T-cell (primary cell): ENCODE measurements around the gene RBM33. TPM values are rescaled to one million over a fixed set of nuclear protein-coding genes. Genes with fewer than 3 reads are reported as not detected.

ENCODE experiments used
- ATAC-seq, 4 experiments: fragments of 200-7000 bp in 3 of 4; fragments of 150-1000 bp in 1 of 4; cut with Tn5 transposase; replicated peaks in 1 of 4; 1 replicate in 3 of 4; 2 replicates in 1 of 4; pipeline ENCODE4 v1.10.0; 2021; ENCODE audit warnings: moderate library complexity in 3 of 4, mild to moderate bottlenecking in 2 of 4, moderate number of reproducible peaks in 1 of 4
- CTCF ChIA-PET, 2 donors: fragments of 300-600 bp; sonication (Branson Sonifier 250); formaldehyde crosslinking; loops; one replicate each; lab custom pipeline; 2022; ENCODE audit warnings: antibody characterized with exemption in 2 of 2; lab: Charles Lee
- POLR2A ChIA-PET, 2 donors: fragments of 300-600 bp; sonication (Branson Sonifier 250); formaldehyde crosslinking; loops; one replicate each; lab custom pipeline; 2022; ENCODE audit warnings: antibody characterized with exemption in 2 of 2; lab: Charles Lee
- DNase-seq, 35 experiments: peaks; one replicate each; pipeline versions ENCODE4 v3.0.0 to v3.0.0-alpha.2; 2013 to 2023
- H3K27ac ChIP-seq: one replicate; pipeline ENCODE4 v1.5.1; 2013; ENCODE audit warnings: low read length
- H3K27me3 ChIP-seq, 2 experiments: replicated peaks in 1 of 2; 1 replicate in 1 of 2; 2 replicates in 1 of 2; pipeline versions ENCODE4 v1.6.1 to v1.7.0; 2013; ENCODE audit warnings: low read length in 1 of 2, mixed read lengths in 1 of 2; ENCODE audit not compliant: control insufficient read depth in 2 of 2, insufficient read depth in 2 of 2; ENCODE audit errors: extremely low read depth in 1 of 2
- H3K36me3 ChIP-seq, 2 donors: 1 replicate in 1 of 2; 2 replicates in 1 of 2; pipeline versions ENCODE4 v1.6.1 to v1.7.0; 2013; ENCODE audit warnings: low read length in 1 of 2; ENCODE audit not compliant: control insufficient read depth in 2 of 2, insufficient read depth in 1 of 2; ENCODE audit errors: extremely low read depth in 1 of 2
- H3K4me1 ChIP-seq, 2 experiments: 1 replicate in 1 of 2; 2 replicates in 1 of 2; pipeline versions ENCODE4 v1.6.1 to v1.7.0; 2013; ENCODE audit warnings: low read length in 2 of 2, mixed read lengths in 1 of 2; ENCODE audit not compliant: insufficient read depth in 2 of 2, control insufficient read depth in 1 of 2; ENCODE audit errors: extremely low read depth in 1 of 2
- H3K4me3 ChIP-seq, 2 donors: 1 replicate in 1 of 2; 2 replicates in 1 of 2; pipeline versions ENCODE4 v1.5.1 to v1.7.0; 2013; ENCODE audit warnings: mild to moderate bottlenecking in 2 of 2, low read length in 1 of 2, moderate library complexity in 1 of 2; ENCODE audit not compliant: control insufficient read depth in 1 of 2; ENCODE audit errors: extremely low read depth in 1 of 2
- H3K9me3 ChIP-seq: 2 replicates; pipeline ENCODE4 v1.7.0; 2013
- H3K27ac Mint-ChIP-seq, 2 donors: one replicate each; pipeline ENCODE4 v1.8.0; 2020 to 2021; ENCODE audit warnings: mild to moderate bottlenecking in 2 of 2, mixed read lengths in 2 of 2
- H3K27me3 Mint-ChIP-seq, 2 donors: one replicate each; pipeline ENCODE4 v1.8.0; 2021 to 2022; ENCODE audit warnings: mixed read lengths in 2 of 2
- H3K36me3 Mint-ChIP-seq: one replicate; pipeline ENCODE4 v1.8.0; 2021; ENCODE audit warnings: mixed read lengths
- H3K4me1 Mint-ChIP-seq, 3 donors: one replicate each; pipeline ENCODE4 v1.8.0; 2020 to 2022; ENCODE audit warnings: mixed read lengths in 3 of 3, mild to moderate bottlenecking in 1 of 3
- H3K4me3 Mint-ChIP-seq, 3 donors: one replicate each; pipeline ENCODE4 v1.8.0; 2020 to 2022; ENCODE audit warnings: mild to moderate bottlenecking in 3 of 3, mixed read lengths in 3 of 3, moderate library complexity in 3 of 3
- H3K9me3 Mint-ChIP-seq, 3 donors: one replicate each; pipeline ENCODE4 v1.8.0; 2020 to 2022; ENCODE audit warnings: mixed read lengths in 3 of 3
- WGBS: methylation state at CpG from one replicate; pipeline ENCODE4 v1.1.5; 2013; ENCODE audit warnings: missing lambda C conversion rate; ENCODE audit not compliant: insufficient coverage; 5-methylcytosine and 5-hydroxymethylcytosine counted together
- total RNA-seq, 35 experiments: library from RNA in 6 of 35; stranded (reverse) in 6 of 35; fragments of 120-200 nt in 1 of 35; gene quantifications; one replicate each; pipeline versions ENCODE4 v1.2.1 to v1.2.4 and lab custom pipeline; 2013 to 2026

The RBM33 gene
- total RNA-seq, 5 donors from 2014 or later (not counting 1 experiment from before 2014, with no cell fraction given) = 157 to 180 (median 170) TPM

DNA sequence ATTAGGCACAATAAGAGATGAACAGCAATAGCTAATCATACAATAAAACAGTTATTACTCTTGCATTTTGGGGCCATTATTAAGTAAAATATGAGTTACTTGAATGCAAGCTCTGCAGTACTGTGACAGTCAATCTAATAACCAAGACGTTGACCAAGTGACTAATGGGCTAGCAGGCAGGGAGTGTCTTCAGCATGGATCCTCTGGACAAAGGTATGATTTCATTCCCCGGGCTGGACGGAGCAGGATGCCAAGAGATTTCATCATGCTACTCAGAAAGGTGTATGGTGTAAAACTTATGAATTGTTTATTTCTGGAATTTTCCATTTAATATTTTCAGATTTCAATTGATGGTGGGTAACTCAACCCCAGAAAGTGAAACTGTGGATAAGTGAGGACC lies 86.9 kb downstream of the RBM33 start:
- CTCF ChIA-PET = interaction anchor here in 1 of 2 donors (1.2 kb wide), 1 partner anchor 9 kb away, joined by 3 read pairs; no protein-coding TSS in a partner anchor
- Mint-ChIP-seq H3K4me3 (no peak overlapping the region), H3K27me3 (no peaks in the 10 kb centered on the region), H3K36me3 (peaks cover 21% of the 10 kb centered on the region), H3K27ac (peak overlapping the region; percentile 47 to 50), H3K9me3 (no peaks in the 10 kb centered on the region), H3K4me1 (peaks cover 58 to 67% (median 65%) of the 10 kb centered on the region in 3 donors)
- POLR2A ChIA-PET = no interaction called here
- Histone ChIP-seq H3K27me3 (no peaks in the 10 kb centered on the region), H3K4me3 (no peak overlapping the region), H3K27ac (no peak overlapping the region), H3K36me3 (peaks cover 5 to 53% of the 10 kb centered on the region in 2 donors), H3K9me3 (no peaks in the 10 kb centered on the region), H3K4me1 (peaks cover 6 to 18% of the 10 kb centered on the region in 2 experiments)
- 100% methylated on average over 1 of the region's 3 CpGs for WGBS
- ATAC-seq (no peak), DNase-seq (no peak)

DNA sequence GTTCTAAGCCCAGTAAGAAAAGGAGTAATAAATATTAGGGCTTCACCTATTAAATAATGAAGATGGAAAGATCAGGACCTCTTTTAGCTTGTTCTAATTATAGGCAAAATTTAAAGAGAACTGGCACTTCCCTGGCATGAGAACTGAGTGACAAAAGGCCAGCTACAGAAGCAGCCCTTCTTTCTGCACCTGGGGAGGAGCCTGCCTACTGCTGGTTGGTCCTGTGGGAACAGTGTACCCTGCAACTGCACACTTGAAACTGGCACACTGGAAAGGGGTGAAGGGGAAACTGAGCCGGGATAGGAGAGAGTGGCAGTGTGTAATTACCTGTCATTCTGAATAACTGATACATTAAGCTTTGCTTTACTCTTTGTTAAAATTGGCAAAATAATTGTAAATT lies 87.4 kb downstream of the RBM33 start:
- Mint-ChIP-seq H3K27ac (peak overlapping the region; percentile 15 to 50), H3K9me3 (no peaks in the 10 kb centered on the region), H3K4me1 (peaks cover 58 to 67% (median 65%) of the 10 kb centered on the region in 3 donors), H3K4me3 (no peak overlapping the region), H3K36me3 (peaks cover 21% of the 10 kb centered on the region), H3K27me3 (no peaks in the 10 kb centered on the region)
- Histone ChIP-seq H3K4me1 (peaks cover 6 to 18% of the 10 kb centered on the region in 2 experiments), H3K4me3 (no peak overlapping the region), H3K9me3 (no peaks in the 10 kb centered on the region), H3K27me3 (no peaks in the 10 kb centered on the region), H3K36me3 (peaks cover 5 to 50% of the 10 kb centered on the region in 2 donors), H3K27ac (no peak overlapping the region)
- ATAC-seq (no peak), DNase-seq (no peak)
- POLR2A ChIA-PET = no interaction called here
- WGBS = no CpG with 5 or more reads among the region's 1 CpG
- CTCF ChIA-PET = interaction anchor here in 1 of 2 donors (1.2 kb wide), 1 partner anchor 9 kb away, joined by 3 read pairs; no protein-coding TSS in a partner anchor

- ChIA-PET POLR2A (no interaction called here), CTCF (no interaction called here)
- no peaks in the 10 kb centered on the region for H3K27me3 Mint-ChIP-seq
- H3K36me3 Mint-ChIP-seq = peaks cover 25% of the 10 kb centered on the region
- no peaks in the 10 kb centered on the region for H3K9me3 Mint-ChIP-seq
- peak overlapping the region; percentile 53 to 75 for H3K27ac Mint-ChIP-seq
- DNase-seq (no peak), ATAC-seq (no peak)
- peaks cover 58 to 68% (median 67%) of the 10 kb centered on the region in 3 donors for H3K4me1 Mint-ChIP-seq
- no peak overlapping the region for H3K4me3 Mint-ChIP-seq
- Histone ChIP-seq H3K36me3 (peaks cover 5 to 50% of the 10 kb centered on the region in 2 donors), H3K4me1 (peaks cover 6 to 18% of the 10 kb centered on the region in 2 experiments), H3K4me3 (no peak overlapping the region), H3K27ac (no peak overlapping the region), H3K27me3 (no peaks in the 10 kb centered on the region), H3K9me3 (no peaks in the 10 kb centered on the region)
- 83% methylated on average over 1 of the region's 6 CpGs for WGBS
Measured at GRCh38 chr7:155732286-155732685, 87.8 kb downstream of the RBM33 start.

GRCh38 chr7:155733582-155734444 lies 89.4 kb downstream of the RBM33 start:
- ChIA-PET CTCF (interaction anchor here in 1 of 2 donors (0.7 kb wide), 1 partner anchor 807 kb away, joined by 4 read pairs; no protein-coding TSS in a partner anchor), POLR2A (no interaction called here)
- H3K27me3 Mint-ChIP-seq = no peaks in the 10 kb centered on the region
- H3K4me1 ChIP-seq = peaks cover 6 to 24% of the 10 kb centered on the region in 2 experiments
- peaks cover 29% of the 10 kb centered on the region for H3K36me3 Mint-ChIP-seq
- H3K27ac Mint-ChIP-seq = peak overlapping the region; percentile 60 to 71
- WGBS = 85% methylated on average over 5 of the region's 14 CpGs
- no peaks in the 10 kb centered on the region for H3K9me3 Mint-ChIP-seq
- H3K4me3 ChIP-seq = no peak overlapping the region
- ATAC-seq = peak; percentile 27 to 82 (median 65)
- peak overlapping the region in 1 of 3 donors; percentile 15 for H3K4me3 Mint-ChIP-seq
- peaks cover 57 to 71% (median 70%) of the 10 kb centered on the region in 3 donors for H3K4me1 Mint-ChIP-seq
- no peaks in the 10 kb centered on the region for H3K27me3 ChIP-seq
- H3K9me3 ChIP-seq = no peaks in the 10 kb centered on the region
- no peak overlapping the region for H3K27ac ChIP-seq
- no peak for DNase-seq
- H3K36me3 ChIP-seq = peaks cover 5 to 50% of the 10 kb centered on the region in 2 donors

GRCh38 chr7:155734445-155734809 lies 90.0 kb downstream of the RBM33 start:
- WGBS = no CpG with 5 or more reads among the region's 3 CpGs
- Mint-ChIP-seq H3K4me3 (peak overlapping the region in 1 of 3 donors; percentile 15), H3K27ac (peak overlapping the region; percentile 41 to 60), H3K36me3 (peaks cover 33% of the 10 kb centered on the region), H3K27me3 (no peaks in the 10 kb centered on the region), H3K4me1 (peaks cover 63 to 77% (median 74%) of the 10 kb centered on the region in 3 donors), H3K9me3 (no peaks in the 10 kb centered on the region)
- Histone ChIP-seq H3K4me3 (no peak overlapping the region), H3K27me3 (no peaks in the 10 kb centered on the region), H3K4me1 (peaks cover 6 to 20% of the 10 kb centered on the region in 2 experiments), H3K27ac (no peak overlapping the region), H3K9me3 (no peaks in the 10 kb centered on the region), H3K36me3 (peaks cover 5 to 46% of the 10 kb centered on the region in 2 donors)
- ATAC-seq = no peak
- DNase-seq = no peak
- ChIA-PET CTCF (interaction anchor here (0.5 to 1.3 kb wide), 3 partner anchors 135 to 808 kb away, joined by 3 to 5 read pairs (median 4); no protein-coding TSS in a partner anchor), POLR2A (interaction anchor here in 1 of 2 donors (0.7 kb wide), 1 partner anchor 172 kb away, joined by 3 read pairs; no protein-coding TSS in a partner anchor)

DNA sequence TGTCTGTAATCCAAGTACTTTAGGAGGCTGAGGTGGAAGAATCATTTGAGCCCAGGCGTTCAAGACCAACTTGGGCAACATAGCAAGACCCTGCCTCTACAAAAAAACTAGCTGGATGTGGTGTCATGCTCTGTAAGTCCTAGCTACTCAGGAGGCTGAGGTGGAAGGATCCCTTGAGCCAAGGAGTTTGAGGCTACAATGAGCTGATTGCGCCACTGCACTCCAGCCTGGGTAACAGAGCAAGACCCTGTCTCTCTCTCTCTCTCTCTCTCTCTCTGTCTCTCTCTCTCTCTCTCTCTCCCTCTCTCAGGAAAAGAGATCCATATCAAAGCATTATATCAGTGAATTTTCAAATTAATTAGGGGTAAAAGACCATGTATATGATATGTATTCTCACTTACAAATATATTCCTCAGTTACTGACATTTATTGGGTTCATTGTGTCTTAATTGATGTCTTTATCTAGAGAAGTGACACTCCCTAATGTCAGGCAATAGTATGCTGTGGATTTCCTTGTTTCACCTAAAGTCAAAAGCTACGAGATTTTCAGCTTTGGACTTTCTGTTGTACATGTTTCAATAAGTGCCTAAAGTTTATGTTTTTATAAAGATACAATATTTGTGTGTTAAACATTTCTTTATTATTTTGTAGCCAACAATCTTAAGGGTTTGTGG lies 91.1 kb downstream of the RBM33 start:
- H3K36me3 ChIP-seq = peaks cover 0 to 49% of the 10 kb centered on the region in 2 donors
- no CpG with 5 or more reads among the region's 3 CpGs for WGBS
- Mint-ChIP-seq H3K36me3 (peaks cover 28% of the 10 kb centered on the region), H3K27ac (peak overlapping the region; percentile 10 to 17), H3K4me3 (no peak overlapping the region), H3K9me3 (no peaks in the 10 kb centered on the region), H3K4me1 (peaks cover 66 to 77% (median 74%) of the 10 kb centered on the region in 3 donors), H3K27me3 (no peaks in the 10 kb centered on the region)
- no peaks in the 10 kb centered on the region for H3K27me3 ChIP-seq
- H3K4me3 ChIP-seq = no peak overlapping the region
- CTCF ChIA-PET = interaction anchor here in 1 of 2 donors (1.3 kb wide), 1 partner anchor 137 kb away, joined by 5 read pairs; no protein-coding TSS in a partner anchor
- DNase-seq (no peak), ATAC-seq (no peak)
- H3K9me3 ChIP-seq = no peaks in the 10 kb centered on the region
- peaks cover 7 to 25% of the 10 kb centered on the region in 2 experiments for H3K4me1 ChIP-seq
- POLR2A ChIA-PET = no interaction called here
- no peak overlapping the region for H3K27ac ChIP-seq
